Prostate gland (tissue), 2 donors: ENCODE data around the gene KANTR. TPM values are rescaled to one million over a fixed set of nuclear protein-coding genes. Genes with fewer than 3 reads are reported as not detected.

ENCODE experiments used
- DNase-seq: peaks from one replicate; pipeline ENCODE4 v3.0.0-alpha.2; 2019; ENCODE audit warnings: low spot score
- H3K27ac ChIP-seq, 2 donors: fragments of 200-600 bp; sonication (generic); 2 replicates each; pipeline ENCODE4 v1.5.1; 2017 to 2019
- H3K27me3 ChIP-seq: fragments of 200-600 bp; sonication (generic); replicated peaks from 2 replicates; pipeline ENCODE4 v1.5.1; 2019; ENCODE audit not compliant: insufficient read depth
- H3K36me3 ChIP-seq, 2 donors: fragments of 200-600 bp; sonication (generic); 1 replicate in 1 of 2; 2 replicates in 1 of 2; pipeline versions ENCODE4 v1.5.1 to v1.8.1; 2017 to 2019
- H3K4me1 ChIP-seq: fragments of 200-600 bp; sonication (generic); replicated peaks from 2 replicates; pipeline ENCODE4 v1.5.1; 2019
- H3K4me3 ChIP-seq, 2 donors: fragments of 200-600 bp; sonication (generic); 2 replicates each; pipeline ENCODE4 v1.5.1; 2017 to 2019
- H3K9me3 ChIP-seq: fragments of 200-600 bp; sonication (generic); 2 replicates; pipeline ENCODE4 v1.5.1; 2017
- POLR2A ChIP-seq: fragments of 450-650 bp; IDR thresholded peaks from one replicate; pipeline ENCODE4 v1.6.1; 2016; ENCODE audit warnings: antibody characterized with exemption, mild to moderate bottlenecking
- POLR2AphosphoS5 ChIP-seq: sonication (generic); formaldehyde crosslinking; IDR thresholded peaks from one replicate; pipeline ENCODE4 v1.6.1; 2017; ENCODE audit warnings: antibody characterized with exemption
- WGBS: methylation state at CpG from one replicate; pipeline ENCODE4 v1.1.5; 2018; 5-methylcytosine and 5-hydroxymethylcytosine counted together
- intact Hi-C: fragments of 100-400 bp; cut with DNase I; formaldehyde crosslinking; loops from one replicate; pipeline ENCODE4 v1.14.2; 2022
- total RNA-seq, 2 donors: library from RNA; depleted of rRNA; stranded (reverse); fragments of >200 nt; gene quantifications; one replicate each; pipeline ENCODE4 v1.1.0, GENCODE V29; 2016
- TF ChIP-seq, protein P1 (sequence below), 4 experiments: fragments of 200-600 bp in 2 of 4; fragments of 450-650 bp in 2 of 4; sonication (generic) in 2 of 4; IDR thresholded peaks; 1 replicate in 3 of 4; 2 replicates in 1 of 4; pipeline ENCODE4 v1.5.1; 2016 to 2019; ENCODE audit warnings: antibody characterized with exemption in 4 of 4, mild to moderate bottlenecking in 2 of 4, moderate library complexity in 2 of 4

Gene KANTR
- total RNA-seq, 2 donors from 2014 or later = 11.5 to 27.9 TPM

DNA sequence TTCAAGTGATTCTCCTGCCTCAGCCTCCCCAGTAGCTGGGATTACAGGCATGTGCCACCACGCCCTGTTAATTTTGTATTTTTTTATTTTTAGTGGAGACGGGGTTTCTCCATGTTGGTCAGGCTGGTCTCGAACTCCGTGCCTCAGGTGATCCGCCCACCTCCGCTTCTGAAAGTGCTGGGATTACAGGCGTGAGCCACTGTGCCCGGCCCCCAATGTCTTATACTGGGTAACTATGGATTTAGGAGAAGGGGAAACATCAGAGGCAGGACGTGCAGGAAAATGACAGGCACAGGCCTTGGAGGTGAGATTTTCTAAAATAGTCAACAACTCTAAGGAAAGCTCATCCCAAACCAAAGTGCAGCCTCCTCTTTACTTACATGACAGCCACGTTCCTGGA, 22.9 kb upstream of the KANTR start:
- Histone ChIP-seq H3K27ac (no peak overlapping the region), H3K4me1 (no peaks in the 10 kb centered on the region), H3K9me3 (no peaks in the 10 kb centered on the region), H3K36me3 (no peaks in the 10 kb centered on the region), H3K27me3 (no peaks in the 10 kb centered on the region), H3K4me3 (no peak overlapping the region)
- no peak for DNase-seq
- no peak for TF ChIP-seq POLR2AphosphoS5
- TF ChIP-seq POLR2A = no peak
- TF ChIP-seq, protein P1, sequence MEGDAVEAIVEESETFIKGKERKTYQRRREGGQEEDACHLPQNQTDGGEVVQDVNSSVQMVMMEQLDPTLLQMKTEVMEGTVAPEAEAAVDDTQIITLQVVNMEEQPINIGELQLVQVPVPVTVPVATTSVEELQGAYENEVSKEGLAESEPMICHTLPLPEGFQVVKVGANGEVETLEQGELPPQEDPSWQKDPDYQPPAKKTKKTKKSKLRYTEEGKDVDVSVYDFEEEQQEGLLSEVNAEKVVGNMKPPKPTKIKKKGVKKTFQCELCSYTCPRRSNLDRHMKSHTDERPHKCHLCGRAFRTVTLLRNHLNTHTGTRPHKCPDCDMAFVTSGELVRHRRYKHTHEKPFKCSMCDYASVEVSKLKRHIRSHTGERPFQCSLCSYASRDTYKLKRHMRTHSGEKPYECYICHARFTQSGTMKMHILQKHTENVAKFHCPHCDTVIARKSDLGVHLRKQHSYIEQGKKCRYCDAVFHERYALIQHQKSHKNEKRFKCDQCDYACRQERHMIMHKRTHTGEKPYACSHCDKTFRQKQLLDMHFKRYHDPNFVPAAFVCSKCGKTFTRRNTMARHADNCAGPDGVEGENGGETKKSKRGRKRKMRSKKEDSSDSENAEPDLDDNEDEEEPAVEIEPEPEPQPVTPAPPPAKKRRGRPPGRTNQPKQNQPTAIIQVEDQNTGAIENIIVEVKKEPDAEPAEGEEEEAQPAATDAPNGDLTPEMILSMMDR (IDR thresholded peaks at IDR 0.05) = no peak
- intact Hi-C loops = loop anchor here (1.0 kb wide), 1 partner anchor 18 kb away; no protein-coding TSS in a partner anchor
- WGBS = 85% methylated on average over 10 of the region's 10 CpGs

DNA sequence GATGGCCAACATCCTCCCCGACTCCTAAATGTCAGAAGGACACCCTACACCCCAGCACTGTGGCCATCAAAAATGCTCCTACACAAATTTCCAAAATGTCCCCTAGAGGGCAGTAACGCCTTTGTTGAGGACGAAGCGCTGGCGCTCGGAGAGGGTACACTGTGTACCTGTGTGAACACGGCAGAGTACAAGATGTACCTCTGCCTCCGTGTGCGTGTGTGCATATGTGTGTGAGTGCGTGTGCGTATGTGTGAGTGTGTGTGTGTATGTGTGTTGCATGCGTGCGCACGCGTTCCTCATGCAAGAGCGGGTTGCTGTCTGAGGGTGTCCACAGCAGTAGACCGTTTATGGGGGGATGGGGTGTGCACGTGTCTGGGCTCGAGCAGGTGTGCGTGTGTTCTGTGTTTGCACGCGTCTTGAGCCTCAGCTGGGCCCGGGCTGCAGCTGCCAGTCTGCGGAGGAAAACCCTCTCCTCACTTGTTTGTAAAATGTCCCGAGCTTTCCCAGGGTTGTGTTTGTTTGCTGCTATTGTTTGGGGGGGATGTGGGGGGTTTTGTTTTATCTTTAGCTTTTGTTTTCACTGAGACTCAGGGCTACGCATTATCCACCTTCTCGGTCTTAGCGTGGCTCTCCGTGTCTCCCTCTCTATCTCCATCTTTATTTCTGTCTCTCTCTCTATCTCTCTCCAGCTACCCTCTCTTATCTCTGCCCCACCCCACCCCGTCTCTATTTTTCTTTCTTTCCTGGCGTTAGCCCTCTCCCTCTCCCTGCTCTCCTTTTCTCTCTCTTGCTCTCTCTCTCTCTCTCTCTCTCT, 22.1 kb upstream of the KANTR start:
- H3K27me3 ChIP-seq = no peaks in the 10 kb centered on the region
- peak; percentile 74 for DNase-seq
- no peaks in the 10 kb centered on the region for H3K9me3 ChIP-seq
- WGBS = 0% methylated on average over 16 of the region's 31 CpGs
- H3K27ac ChIP-seq = peak overlapping the region; percentile 67 to 74
- intact Hi-C loops = loop anchor here (1.0 kb wide), 1 partner anchor 17 kb away; no protein-coding TSS in a partner anchor
- TF ChIP-seq POLR2AphosphoS5 (peak; percentile 92), POLR2A (no peak)
- TF ChIP-seq, protein P1 (IDR thresholded peaks at IDR 0.05) = peak; percentile 14 to 74 (median 73)
- H3K4me1 ChIP-seq = no peaks in the 10 kb centered on the region
- no peaks in the 10 kb centered on the region for H3K36me3 ChIP-seq
- peak overlapping the region; percentile 16 for H3K4me3 ChIP-seq

DNA sequence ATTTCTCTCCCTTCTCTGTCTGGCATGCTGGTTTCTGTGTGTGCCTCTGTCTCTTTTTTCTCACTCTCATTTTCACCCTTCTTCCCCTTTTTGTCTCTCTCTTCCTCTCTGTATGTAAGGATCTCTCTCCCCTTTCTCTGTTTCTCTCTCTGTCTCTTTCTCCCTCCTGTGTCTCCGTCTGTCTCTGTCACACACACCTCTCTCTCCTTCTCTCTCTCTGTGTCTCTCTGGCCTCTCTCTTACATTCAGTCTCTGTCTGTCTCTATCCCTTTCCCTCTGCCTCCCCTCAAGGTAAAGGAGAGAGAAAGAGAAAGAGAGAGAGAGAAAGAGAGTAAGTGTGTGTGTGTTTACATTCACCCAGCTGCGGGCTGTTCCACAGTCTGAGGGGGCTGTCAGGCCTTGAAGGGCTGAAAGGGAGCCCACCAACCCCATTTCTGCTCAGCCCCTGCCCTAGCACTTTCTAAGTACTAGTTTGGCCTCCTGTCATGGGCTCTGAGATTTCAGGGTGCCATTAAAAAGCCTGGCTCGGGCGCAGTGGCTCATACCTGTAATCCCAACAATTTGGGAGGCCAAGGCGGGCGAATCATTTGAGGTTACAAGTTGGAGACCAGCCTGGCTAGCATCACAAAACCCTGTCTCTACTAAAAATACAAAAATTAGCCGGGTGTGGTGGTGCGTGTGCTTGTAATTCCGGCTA, 21.4 kb upstream of the KANTR start:
- WGBS = 64% methylated on average over 9 of the region's 9 CpGs
- H3K4me1 ChIP-seq = no peaks in the 10 kb centered on the region
- no peak for DNase-seq
- no peaks in the 10 kb centered on the region for H3K36me3 ChIP-seq
- no peaks in the 10 kb centered on the region for H3K9me3 ChIP-seq
- H3K27ac ChIP-seq = peak overlapping the region; percentile 67 to 74
- H3K4me3 ChIP-seq = no peak overlapping the region
- TF ChIP-seq, protein P1 (IDR thresholded peaks at IDR 0.05) = no peak
- TF ChIP-seq POLR2A (no peak), POLR2AphosphoS5 (no peak)
- intact Hi-C loops = no loop called here
- no peaks in the 10 kb centered on the region for H3K27me3 ChIP-seq

DNA sequence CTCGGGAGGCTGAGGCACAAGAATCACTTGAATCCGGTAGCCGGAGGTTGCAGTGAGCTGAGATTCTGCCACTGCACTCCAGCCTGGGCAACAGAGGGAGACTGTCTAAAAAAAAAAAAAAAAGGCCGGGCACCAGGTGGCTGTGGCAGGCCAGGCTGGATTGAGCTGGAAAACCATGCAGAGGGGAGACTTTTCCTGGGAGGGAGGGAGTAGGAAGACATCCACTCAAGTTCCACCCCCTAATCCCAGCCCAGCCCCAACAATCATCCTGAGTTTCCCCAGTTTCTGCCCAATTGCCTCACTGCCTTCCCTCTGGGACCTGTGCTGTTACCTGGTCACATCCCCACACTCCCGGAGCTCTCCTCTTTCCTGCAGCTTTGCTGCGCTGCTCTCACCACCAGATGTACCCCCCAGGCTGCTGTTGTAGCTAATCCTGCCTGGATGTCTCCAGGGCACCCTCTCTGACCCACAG, 20.8 kb upstream of the KANTR start:
- no peak for DNase-seq

More for the DNA sequence above, 20.8 kb upstream of the KANTR start:
- peak overlapping the region; percentile 67 to 74 for H3K27ac ChIP-seq
- no peak for TF ChIP-seq POLR2AphosphoS5
- TF ChIP-seq, protein P1 (IDR thresholded peaks at IDR 0.05) = no peak
- TF ChIP-seq POLR2A = no peak
- WGBS = 47% methylated on average over 6 of the region's 6 CpGs
- no peaks in the 10 kb centered on the region for H3K36me3 ChIP-seq
- H3K4me3 ChIP-seq = no peak overlapping the region
- H3K4me1 ChIP-seq = no peaks in the 10 kb centered on the region
- no peaks in the 10 kb centered on the region for H3K27me3 ChIP-seq
- no peaks in the 10 kb centered on the region for H3K9me3 ChIP-seq
- intact Hi-C loops = no loop called here
